H1 (cell line): Measurements from ENCODE around the gene GNB1. TPM values are rescaled to one million over a fixed set of nuclear protein-coding genes. Genes with fewer than 3 reads are reported as not detected.

Experiments
- BRCA1 ChIP-seq: IDR thresholded peaks from 2 replicates; pipeline ENCODE4 v1.6.1; 2012; ENCODE audit warnings: low read depth, low read length, improper control_type of control experiment
- SUZ12 ChIP-seq: fragments of 200-600 bp; sonication (generic); IDR thresholded peaks from 2 replicates; pipeline ENCODE4 v1.6.1; 2012; ENCODE audit warnings: mild to moderate bottlenecking, inconsistent platforms, low read length, moderate library complexity, mixed read lengths
- polyA plus RNA-seq, 7 experiments: library from polyadenylated mRNA; depleted of rRNA in 3 of 7; stranded (reverse) in 5 of 7; unstranded in 2 of 7; fragments of >200 nt in 5 of 7; fragments of 200-250 nt in 2 of 7; gene quantifications; 1 replicate in 5 of 7; 2 replicates in 1 of 7; 4 replicates in 1 of 7; pipeline versions ENCODE4 v1.2.1 to v1.2.3, GENCODE V29; 2011 to 2013; ENCODE audit warnings: missing spikeins in 2 of 7, mixed read lengths in 2 of 7
- total RNA-seq: library from RNA; stranded (reverse); fragmentation: NEBNext Ultra II Directional; extraction: Animal tissue kit (Norgen Biotek cat#: 25700); gene quantifications from 2 replicates; pipeline ENCODE4 v1.2.1, GENCODE V29; 2021

The GNB1 gene
- total and polyA plus RNA-seq, 2 of the 8 experiments (the other 6 are each of a cell fraction or from before 2014, with no cell fraction given) = 343 to 382 TPM

- TF ChIP-seq BRCA1 = no peak
- no peak for TF ChIP-seq SUZ12
Measured at GRCh38 chr1:1826356-1827088, 64.4 kb downstream of the GNB1 start (continued).
